Measurements from ENCODE around the gene GJA10.

The GJA10 gene

DNA sequence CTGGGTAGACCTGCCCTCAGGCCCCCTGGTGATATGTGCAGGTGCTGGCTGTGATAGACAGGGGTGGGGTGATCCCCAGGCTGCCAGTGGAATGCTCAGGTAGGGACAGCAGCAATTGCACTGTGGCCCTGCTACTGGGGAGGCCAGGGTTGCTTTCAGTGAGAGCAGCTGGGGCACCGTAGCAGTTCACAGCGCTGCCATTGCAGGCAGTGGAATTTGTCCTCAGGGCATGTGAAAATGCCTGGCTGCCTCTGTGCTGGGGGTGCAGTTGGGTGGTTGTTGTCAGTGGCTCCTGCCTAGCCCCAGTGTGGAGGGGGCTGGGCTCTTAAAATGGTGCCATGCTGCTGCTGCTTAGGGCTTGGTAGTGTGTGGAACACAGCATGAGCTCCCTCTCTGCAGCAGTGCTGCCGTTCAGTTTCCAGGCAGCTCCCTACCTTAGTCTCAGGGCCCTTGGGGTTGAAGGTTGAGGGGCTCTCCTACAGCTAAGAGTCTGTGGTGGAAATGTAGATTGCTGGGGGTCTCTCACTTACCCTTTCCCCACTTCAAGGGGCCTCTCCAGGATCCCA is 23.6 kb downstream of the GJA10 start:
- no peaks in the 10 kb centered on the region for H3K4me1 ChIP-seq (ENCODE audit: control insufficient read depth, insufficient read depth, low read length)
- no peaks in the 10 kb centered on the region for H3K9me3 ChIP-seq (ENCODE audit: control insufficient read depth, insufficient read depth, low read length)
- no peak overlapping the region for H3K4me3 ChIP-seq (ENCODE audit: low read depth, low read length)
- H3K27me3 ChIP-seq (ENCODE audit: control insufficient read depth, insufficient read depth, low read length): no peaks in the 10 kb centered on the region
- no peak overlapping the region for H3K27ac ChIP-seq (ENCODE audit: low read depth, low read length)
- no peak overlapping the region for H3K9ac ChIP-seq (ENCODE audit: low read depth, low read length)
- H3K36me3 ChIP-seq (ENCODE audit: control insufficient read depth, insufficient read depth, low read length): no peaks in the 10 kb centered on the region

DNA sequence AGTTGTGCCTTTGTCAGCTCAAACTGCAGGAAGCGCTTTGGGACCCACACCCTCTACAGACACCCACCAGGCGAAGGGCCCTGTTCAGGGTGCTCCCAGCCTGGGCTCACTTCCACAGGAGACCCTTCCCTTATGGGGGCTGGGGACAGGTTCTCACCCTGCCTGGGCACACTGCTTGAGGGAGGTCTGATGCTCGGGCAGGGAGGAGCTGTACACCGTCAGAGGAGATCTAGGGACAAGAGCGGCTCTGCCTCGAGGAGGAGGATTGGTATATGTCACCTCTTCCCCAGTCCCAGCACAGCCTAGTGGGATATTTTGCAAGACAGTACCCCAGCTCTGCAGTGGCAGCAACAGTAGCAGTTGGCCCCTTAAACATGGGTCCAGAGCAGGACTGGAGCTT is 26.9 kb downstream of the GJA10 start:
- H3K27me3 ChIP-seq (ENCODE audit: control insufficient read depth, insufficient read depth, low read length): no peaks in the 10 kb centered on the region
- H3K36me3 ChIP-seq (ENCODE audit: control insufficient read depth, insufficient read depth, low read length): no peaks in the 10 kb centered on the region
- no peak overlapping the region for H3K9ac ChIP-seq (ENCODE audit: low read depth, low read length)
- H3K27ac ChIP-seq (ENCODE audit: low read depth, low read length): no peak overlapping the region
- H3K4me1 ChIP-seq (ENCODE audit: control insufficient read depth, insufficient read depth, low read length): no peaks in the 10 kb centered on the region
- no peaks in the 10 kb centered on the region for H3K9me3 ChIP-seq (ENCODE audit: control insufficient read depth, insufficient read depth, low read length)
- H3K4me3 ChIP-seq (ENCODE audit: low read depth, low read length): no peak overlapping the region

DNA sequence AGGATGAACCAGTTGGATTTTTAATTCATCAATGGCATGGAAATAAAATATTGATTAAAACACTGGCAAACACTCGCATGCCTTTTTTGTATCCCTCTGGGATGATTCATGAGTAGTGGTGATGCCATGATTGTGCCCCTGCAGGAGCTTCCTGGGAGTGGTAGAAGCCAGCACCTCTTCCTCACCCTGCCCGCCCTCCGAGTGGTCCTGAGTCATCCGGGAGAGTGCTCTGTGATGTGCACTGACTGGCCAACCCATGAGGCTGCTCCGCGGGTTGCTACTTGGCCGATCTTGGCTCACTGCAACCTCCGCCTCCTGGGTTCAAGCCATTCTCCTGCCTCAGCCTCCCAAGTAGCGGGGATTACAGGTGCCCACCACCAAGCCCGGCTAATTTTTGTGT is 27.4 kb downstream of the GJA10 start:
- H3K36me3 ChIP-seq (ENCODE audit: control insufficient read depth, insufficient read depth, low read length): no peaks in the 10 kb centered on the region
- H3K27ac ChIP-seq (ENCODE audit: low read depth, low read length): no peak overlapping the region
- H3K4me1 ChIP-seq (ENCODE audit: control insufficient read depth, insufficient read depth, low read length): no peaks in the 10 kb centered on the region
- H3K4me3 ChIP-seq (ENCODE audit: low read depth, low read length): no peak overlapping the region
- H3K27me3 ChIP-seq (ENCODE audit: control insufficient read depth, insufficient read depth, low read length): no peaks in the 10 kb centered on the region
- no peaks in the 10 kb centered on the region for H3K9me3 ChIP-seq (ENCODE audit: control insufficient read depth, insufficient read depth, low read length)
- H3K9ac ChIP-seq (ENCODE audit: low read depth, low read length): no peak overlapping the region

DNA sequence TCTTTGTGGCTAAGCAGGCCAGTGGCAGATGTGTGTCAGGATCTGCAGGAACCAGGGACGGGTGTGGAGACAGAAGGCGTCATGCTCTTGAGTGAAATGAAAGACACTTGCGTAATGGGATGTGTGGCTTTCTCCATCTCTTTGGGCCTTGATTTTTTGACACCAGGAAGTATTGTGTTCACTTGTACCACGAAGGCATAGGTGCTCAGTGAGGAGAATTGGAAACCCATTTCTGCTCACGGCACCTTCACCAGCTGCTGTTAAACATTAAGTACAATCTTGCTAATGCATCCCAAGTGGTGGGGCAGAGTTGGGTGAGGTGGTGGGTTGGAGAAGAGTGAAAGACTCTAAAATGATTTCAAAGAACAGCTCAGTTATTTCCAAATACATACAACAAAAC is 30.0 kb downstream of the GJA10 start:
- Histone ChIP-seq H3K4me1 (ENCODE audit: control insufficient read depth, insufficient read depth, low read length) (0 out of 2 replicates have a peak, but pooled peaks cover under 1% of the 10 kb centered on the region), H3K9ac (ENCODE audit: low read depth, low read length) (no peak overlapping the region), H3K27me3 (ENCODE audit: control insufficient read depth, insufficient read depth, low read length) (no peaks in the 10 kb centered on the region), H3K9me3 (ENCODE audit: control insufficient read depth, insufficient read depth, low read length) (no peaks in the 10 kb centered on the region), H3K27ac (ENCODE audit: low read depth, low read length) (no peak overlapping the region), H3K4me3 (ENCODE audit: low read depth, low read length) (no peak overlapping the region), H3K36me3 (ENCODE audit: control insufficient read depth, insufficient read depth, low read length) (no peaks in the 10 kb centered on the region)

DNA sequence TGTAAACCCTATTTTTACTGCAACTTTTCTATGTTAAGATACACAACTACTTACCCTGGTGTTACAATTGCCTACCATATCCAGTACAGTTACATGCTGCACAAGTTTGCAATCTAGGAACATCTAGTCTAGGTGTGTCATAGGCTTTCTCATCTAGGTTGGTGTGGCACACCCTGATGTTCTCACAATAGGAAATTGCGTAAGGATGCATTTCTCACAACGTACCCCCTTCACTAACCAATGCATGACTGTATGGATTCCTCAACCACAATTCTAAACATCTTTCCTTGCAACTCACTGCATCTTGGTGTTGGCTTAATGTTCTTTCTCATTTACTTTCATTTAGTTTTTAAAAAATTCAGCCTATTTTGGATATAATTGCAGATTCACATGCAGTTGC is 31.6 kb downstream of the GJA10 start:
- H3K9me3 ChIP-seq (ENCODE audit: control insufficient read depth, insufficient read depth, low read length): no peaks in the 10 kb centered on the region
- no peak overlapping the region for H3K27ac ChIP-seq (ENCODE audit: low read depth, low read length)
- no peak overlapping the region for H3K4me3 ChIP-seq (ENCODE audit: low read depth, low read length)
- H3K36me3 ChIP-seq (ENCODE audit: control insufficient read depth, insufficient read depth, low read length): no peaks in the 10 kb centered on the region
- H3K27me3 ChIP-seq (ENCODE audit: control insufficient read depth, insufficient read depth, low read length): no peaks in the 10 kb centered on the region
- H3K9ac ChIP-seq (ENCODE audit: low read depth, low read length): no peak overlapping the region
- 0 out of 2 replicates have a peak, but pooled peaks cover 5% of the 10 kb centered on the region for H3K4me1 ChIP-seq (ENCODE audit: control insufficient read depth, insufficient read depth, low read length)

DNA sequence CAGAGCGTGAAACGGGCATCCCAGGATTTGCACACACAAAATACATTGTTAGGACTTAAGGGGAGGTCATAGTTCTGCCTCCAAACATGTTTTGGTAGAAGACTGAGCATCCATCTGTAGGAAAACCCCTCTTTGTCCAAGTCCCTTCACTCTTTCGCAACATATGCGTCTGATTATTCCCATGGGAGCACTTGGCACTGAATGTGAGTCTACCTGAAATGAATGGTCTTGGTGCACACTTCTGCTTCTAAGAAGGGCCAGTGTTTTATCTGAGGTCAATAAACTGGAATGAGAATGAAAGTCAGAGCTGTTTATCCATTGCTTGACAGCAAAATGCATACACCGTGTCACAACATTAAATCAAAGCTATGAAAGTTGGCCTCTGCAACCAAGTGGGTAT is 33.0 kb downstream of the GJA10 start:
- Histone ChIP-seq H3K4me3 (ENCODE audit: low read depth, low read length) (no peak overlapping the region), H3K9ac (ENCODE audit: low read depth, low read length) (no peak overlapping the region), H3K4me1 (ENCODE audit: control insufficient read depth, insufficient read depth, low read length) (0 out of 2 replicates have a peak, but pooled peaks cover 5% of the 10 kb centered on the region), H3K9me3 (ENCODE audit: control insufficient read depth, insufficient read depth, low read length) (no peaks in the 10 kb centered on the region), H3K27me3 (ENCODE audit: control insufficient read depth, insufficient read depth, low read length) (no peaks in the 10 kb centered on the region), H3K36me3 (ENCODE audit: control insufficient read depth, insufficient read depth, low read length) (no peaks in the 10 kb centered on the region), H3K27ac (ENCODE audit: low read depth, low read length) (no peak overlapping the region)

DNA sequence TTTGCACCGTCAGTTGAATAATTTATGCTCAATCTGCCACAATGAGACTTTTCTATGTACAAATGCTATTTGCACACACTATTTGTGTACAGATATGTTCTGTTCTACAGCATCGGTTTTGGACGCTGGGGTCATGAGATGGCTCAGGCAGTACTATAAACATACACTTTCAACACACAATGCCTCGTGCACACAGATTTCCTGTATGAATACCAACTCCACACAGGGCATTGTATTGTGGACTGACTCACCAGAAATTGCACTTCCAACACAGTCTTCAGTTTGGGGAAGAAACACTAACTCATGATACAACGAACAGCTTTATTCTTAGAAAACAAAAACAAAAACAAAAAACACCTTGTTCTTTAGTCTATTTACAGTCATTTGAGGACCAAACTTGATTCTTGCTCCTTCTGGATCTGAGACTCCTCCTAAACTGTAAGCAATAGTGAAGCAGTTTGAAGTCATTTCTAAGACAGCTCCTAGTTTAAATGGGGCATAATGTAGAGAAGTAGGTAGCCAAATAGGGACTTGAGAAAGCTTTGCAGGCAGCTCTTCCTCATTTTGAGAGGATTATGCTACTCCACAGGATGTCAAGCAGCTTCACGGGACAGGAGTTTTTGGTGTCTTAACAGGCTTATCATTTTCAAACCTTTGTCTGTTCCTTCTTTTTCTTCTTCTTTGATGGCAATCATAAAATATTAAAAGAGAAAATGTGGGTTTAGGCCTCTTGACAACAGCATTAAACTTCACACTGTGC is 33.7 kb downstream of the GJA10 start:
- H3K4me1 ChIP-seq (ENCODE audit: control insufficient read depth, insufficient read depth, low read length): 0 out of 2 replicates have a peak, but pooled peaks cover 5% of the 10 kb centered on the region
- no peaks in the 10 kb centered on the region for H3K36me3 ChIP-seq (ENCODE audit: control insufficient read depth, insufficient read depth, low read length)
- H3K27ac ChIP-seq (ENCODE audit: low read depth, low read length): no peak overlapping the region
- H3K27me3 ChIP-seq (ENCODE audit: control insufficient read depth, insufficient read depth, low read length): no peaks in the 10 kb centered on the region
- no peak overlapping the region for H3K4me3 ChIP-seq (ENCODE audit: low read depth, low read length)
- H3K9ac ChIP-seq (ENCODE audit: low read depth, low read length): no peak overlapping the region
- H3K9me3 ChIP-seq (ENCODE audit: control insufficient read depth, insufficient read depth, low read length): no peaks in the 10 kb centered on the region

DNA sequence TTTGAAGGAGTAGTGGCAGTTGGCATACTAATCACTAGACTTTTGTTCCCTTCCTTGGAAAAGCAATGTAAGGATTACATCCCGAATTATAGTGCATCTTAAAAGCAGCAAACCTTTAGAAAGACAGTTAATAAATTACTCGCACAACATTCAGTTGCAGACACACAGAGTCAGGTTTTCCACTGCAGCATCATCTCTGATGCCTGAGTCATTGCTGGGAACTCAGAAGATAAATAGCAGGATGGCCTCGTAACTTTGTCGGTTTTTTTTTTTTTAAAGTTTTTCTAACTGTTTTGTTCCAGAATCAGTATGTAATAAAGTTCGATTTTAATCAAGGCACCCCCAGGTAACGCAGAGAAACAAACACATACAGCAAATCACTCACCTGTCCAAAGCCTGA is 34.3 kb downstream of the GJA10 start:
- no peaks in the 10 kb centered on the region for H3K27me3 ChIP-seq (ENCODE audit: control insufficient read depth, insufficient read depth, low read length)
- no peak overlapping the region for H3K9ac ChIP-seq (ENCODE audit: low read depth, low read length)
- 0 out of 2 replicates have a peak, but pooled peaks cover 5% of the 10 kb centered on the region for H3K4me1 ChIP-seq (ENCODE audit: control insufficient read depth, insufficient read depth, low read length)
- H3K4me3 ChIP-seq (ENCODE audit: low read depth, low read length): no peak overlapping the region
- no peak overlapping the region for H3K27ac ChIP-seq (ENCODE audit: low read depth, low read length)
- no peaks in the 10 kb centered on the region for H3K36me3 ChIP-seq (ENCODE audit: control insufficient read depth, insufficient read depth, low read length)
- no peaks in the 10 kb centered on the region for H3K9me3 ChIP-seq (ENCODE audit: control insufficient read depth, insufficient read depth, low read length)

DNA sequence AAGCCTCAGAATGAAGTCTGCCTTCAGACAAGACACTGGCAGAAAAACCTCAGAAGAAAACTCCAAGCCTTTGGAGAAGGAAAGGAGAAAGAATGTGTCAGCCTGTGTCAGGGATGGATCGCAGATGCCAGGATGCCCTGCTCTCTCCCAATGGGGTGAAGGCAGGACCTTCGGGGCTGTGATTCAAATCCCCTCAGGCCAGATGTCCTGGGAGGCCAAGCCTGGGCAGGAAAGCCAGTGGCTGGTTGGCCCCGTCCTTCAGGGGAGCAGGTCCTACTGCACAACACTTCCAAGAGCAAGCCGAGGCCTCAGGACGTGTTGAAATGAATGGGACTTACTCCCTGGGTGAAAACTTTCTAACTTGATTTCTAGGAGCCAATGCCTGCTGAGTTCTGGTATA is 36.5 kb downstream of the GJA10 start:
- no peak overlapping the region for H3K9ac ChIP-seq (ENCODE audit: low read depth, low read length)
- H3K27ac ChIP-seq (ENCODE audit: low read depth, low read length): no peak overlapping the region
- H3K36me3 ChIP-seq (ENCODE audit: control insufficient read depth, insufficient read depth, low read length): no peaks in the 10 kb centered on the region
- H3K4me3 ChIP-seq (ENCODE audit: low read depth, low read length): no peak overlapping the region
- H3K9me3 ChIP-seq (ENCODE audit: control insufficient read depth, insufficient read depth, low read length): no peaks in the 10 kb centered on the region
- 0 out of 2 replicates have a peak, but pooled peaks cover 5% of the 10 kb centered on the region for H3K4me1 ChIP-seq (ENCODE audit: control insufficient read depth, insufficient read depth, low read length)
- no peaks in the 10 kb centered on the region for H3K27me3 ChIP-seq (ENCODE audit: control insufficient read depth, insufficient read depth, low read length)

DNA sequence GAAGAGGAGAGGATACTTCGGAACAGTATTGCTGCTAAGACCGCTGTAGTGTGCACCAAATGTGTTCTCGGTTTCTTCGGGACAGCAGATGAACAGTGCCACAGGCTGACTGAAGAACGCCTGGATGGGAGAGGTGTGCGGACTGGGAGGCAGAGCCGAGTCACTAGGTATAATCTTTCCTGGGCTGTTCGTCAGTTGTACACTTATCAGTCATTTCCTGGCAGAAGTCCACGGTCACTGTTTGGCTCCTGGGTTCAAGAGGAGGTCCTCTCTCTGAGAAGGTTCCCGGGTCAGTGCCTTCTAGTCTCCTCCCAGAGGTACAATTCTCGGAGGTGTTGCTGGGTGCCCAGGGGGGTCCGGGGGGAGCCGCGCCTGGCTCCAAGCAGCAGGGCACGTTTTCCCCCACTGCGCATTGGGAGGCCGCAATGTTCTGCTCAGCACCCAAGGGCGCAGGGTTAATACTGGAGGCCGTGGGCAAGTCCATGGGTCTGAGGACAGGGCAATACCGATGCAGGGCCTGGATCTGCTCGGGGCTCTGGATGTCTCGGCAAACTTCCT is 38.1 kb downstream of the GJA10 start:
- no peak overlapping the region for H3K27ac ChIP-seq (ENCODE audit: low read depth, low read length)
- no peaks in the 10 kb centered on the region for H3K36me3 ChIP-seq (ENCODE audit: control insufficient read depth, insufficient read depth, low read length)
- no peak overlapping the region for H3K9ac ChIP-seq (ENCODE audit: low read depth, low read length)

DNA sequence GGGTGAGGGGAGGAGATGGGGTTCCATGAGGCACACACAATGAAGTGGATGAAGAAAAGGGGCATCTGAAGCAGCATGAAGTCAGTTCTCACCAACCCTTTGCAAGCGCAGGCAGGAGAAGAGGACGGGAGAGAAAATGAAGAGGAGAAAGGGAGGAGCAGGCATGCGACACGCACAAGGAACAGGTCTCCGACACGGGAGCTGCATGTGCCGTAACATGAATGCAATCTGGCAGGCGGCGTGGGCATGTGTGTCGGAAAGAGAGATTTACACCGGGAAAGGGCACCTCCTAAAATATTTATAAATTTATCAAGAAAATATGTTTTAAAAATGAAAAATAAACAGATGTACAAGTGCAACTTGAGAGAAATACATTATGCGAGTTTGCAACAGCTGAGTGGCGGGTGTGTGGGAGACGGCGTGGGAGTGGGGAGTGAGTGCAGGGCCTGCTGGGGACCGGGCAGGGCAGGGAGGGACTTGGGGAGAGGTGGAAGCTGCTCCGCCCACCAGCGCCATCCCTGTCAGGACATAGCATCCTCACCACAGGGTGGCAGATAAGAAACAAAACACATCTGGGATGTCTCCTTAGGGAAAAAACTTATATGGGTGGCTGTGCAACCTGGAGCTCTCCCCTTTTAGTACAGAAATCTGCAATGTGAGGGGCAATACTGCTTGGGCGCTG is 40.6 kb downstream of the GJA10 start:
- Histone ChIP-seq H3K9me3 (ENCODE audit: control insufficient read depth, insufficient read depth, low read length) (no peaks in the 10 kb centered on the region), H3K9ac (ENCODE audit: low read depth, low read length) (no peak overlapping the region), H3K27me3 (ENCODE audit: control insufficient read depth, insufficient read depth, low read length) (no peaks in the 10 kb centered on the region), H3K4me1 (ENCODE audit: control insufficient read depth, insufficient read depth, low read length) (no peaks in the 10 kb centered on the region), H3K36me3 (ENCODE audit: control insufficient read depth, insufficient read depth, low read length) (no peaks in the 10 kb centered on the region), H3K4me3 (ENCODE audit: low read depth, low read length) (no peak overlapping the region), H3K27ac (ENCODE audit: low read depth, low read length) (no peak overlapping the region)

More for the DNA sequence above, 38.1 kb downstream of the GJA10 start:
- Histone ChIP-seq H3K9me3 (ENCODE audit: control insufficient read depth, insufficient read depth, low read length) (no peaks in the 10 kb centered on the region), H3K4me3 (ENCODE audit: low read depth, low read length) (no peak overlapping the region), H3K27me3 (ENCODE audit: control insufficient read depth, insufficient read depth, low read length) (no peaks in the 10 kb centered on the region), H3K4me1 (ENCODE audit: control insufficient read depth, insufficient read depth, low read length) (0 out of 2 replicates have a peak, but pooled peaks cover 5% of the 10 kb centered on the region)
